NB4 (cell line): Measurements from ENCODE around the gene MGAM2.

Source experiments
- POLR2A ChIP-seq: IDR thresholded peaks from 2 replicates; pipeline ENCODE4 v1.6.1; 2011; ENCODE audit warnings: mild to moderate bottlenecking; ENCODE audit not compliant: insufficient read length; ENCODE audit errors: extremely low read depth
- TF ChIP-seq, protein P1 (sequence below): IDR thresholded peaks from one replicate; pipeline ENCODE4 v1.5.1; 2012; ENCODE audit warnings: low read depth, low read length
- TF ChIP-seq, protein P2 (sequence below): IDR thresholded peaks from 2 replicates; pipeline ENCODE4 v1.6.1; 2011; ENCODE audit warnings: low read depth, low read length

DNA sequence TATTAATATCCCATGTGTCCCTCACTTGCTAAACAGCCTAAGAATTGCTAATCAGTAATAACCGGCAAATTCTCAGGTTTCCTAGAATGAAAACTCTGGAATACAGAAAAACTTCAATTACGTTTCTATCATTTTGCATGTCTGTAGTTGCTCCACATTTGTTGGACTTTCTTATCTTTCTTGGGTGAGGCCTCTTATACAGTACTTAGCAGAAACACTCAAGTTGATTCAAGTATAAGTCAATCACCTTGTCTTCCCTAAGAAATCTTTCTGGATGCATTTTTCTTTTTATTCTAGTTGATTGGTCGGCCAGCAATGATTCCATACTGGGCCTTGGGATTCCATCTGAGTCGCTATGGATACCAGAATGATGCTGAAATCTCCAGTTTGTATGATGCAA, 61.4 kb downstream of the MGAM2 start:
- TF ChIP-seq, protein P1, sequence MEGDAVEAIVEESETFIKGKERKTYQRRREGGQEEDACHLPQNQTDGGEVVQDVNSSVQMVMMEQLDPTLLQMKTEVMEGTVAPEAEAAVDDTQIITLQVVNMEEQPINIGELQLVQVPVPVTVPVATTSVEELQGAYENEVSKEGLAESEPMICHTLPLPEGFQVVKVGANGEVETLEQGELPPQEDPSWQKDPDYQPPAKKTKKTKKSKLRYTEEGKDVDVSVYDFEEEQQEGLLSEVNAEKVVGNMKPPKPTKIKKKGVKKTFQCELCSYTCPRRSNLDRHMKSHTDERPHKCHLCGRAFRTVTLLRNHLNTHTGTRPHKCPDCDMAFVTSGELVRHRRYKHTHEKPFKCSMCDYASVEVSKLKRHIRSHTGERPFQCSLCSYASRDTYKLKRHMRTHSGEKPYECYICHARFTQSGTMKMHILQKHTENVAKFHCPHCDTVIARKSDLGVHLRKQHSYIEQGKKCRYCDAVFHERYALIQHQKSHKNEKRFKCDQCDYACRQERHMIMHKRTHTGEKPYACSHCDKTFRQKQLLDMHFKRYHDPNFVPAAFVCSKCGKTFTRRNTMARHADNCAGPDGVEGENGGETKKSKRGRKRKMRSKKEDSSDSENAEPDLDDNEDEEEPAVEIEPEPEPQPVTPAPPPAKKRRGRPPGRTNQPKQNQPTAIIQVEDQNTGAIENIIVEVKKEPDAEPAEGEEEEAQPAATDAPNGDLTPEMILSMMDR, result no peak
- TF ChIP-seq, protein P2, sequence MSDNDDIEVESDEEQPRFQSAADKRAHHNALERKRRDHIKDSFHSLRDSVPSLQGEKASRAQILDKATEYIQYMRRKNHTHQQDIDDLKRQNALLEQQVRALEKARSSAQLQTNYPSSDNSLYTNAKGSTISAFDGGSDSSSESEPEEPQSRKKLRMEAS, result no peak
- TF ChIP-seq POLR2A, result no peak
